Kasumi-1 (cell line): ENCODE measurements around the gene BTAF1.
"Not testable (repeated sequence)": the region's sequence is repeated elsewhere in the genome, so short reads cannot be mapped to it uniquely, and the experiment has no call there.

Source experiments
- DNase-seq, 2 experiments: peaks; one replicate each; lab custom pipeline; 2025; lab: John Stamatoyannopoulos, UW

The BTAF1 gene

DNA sequence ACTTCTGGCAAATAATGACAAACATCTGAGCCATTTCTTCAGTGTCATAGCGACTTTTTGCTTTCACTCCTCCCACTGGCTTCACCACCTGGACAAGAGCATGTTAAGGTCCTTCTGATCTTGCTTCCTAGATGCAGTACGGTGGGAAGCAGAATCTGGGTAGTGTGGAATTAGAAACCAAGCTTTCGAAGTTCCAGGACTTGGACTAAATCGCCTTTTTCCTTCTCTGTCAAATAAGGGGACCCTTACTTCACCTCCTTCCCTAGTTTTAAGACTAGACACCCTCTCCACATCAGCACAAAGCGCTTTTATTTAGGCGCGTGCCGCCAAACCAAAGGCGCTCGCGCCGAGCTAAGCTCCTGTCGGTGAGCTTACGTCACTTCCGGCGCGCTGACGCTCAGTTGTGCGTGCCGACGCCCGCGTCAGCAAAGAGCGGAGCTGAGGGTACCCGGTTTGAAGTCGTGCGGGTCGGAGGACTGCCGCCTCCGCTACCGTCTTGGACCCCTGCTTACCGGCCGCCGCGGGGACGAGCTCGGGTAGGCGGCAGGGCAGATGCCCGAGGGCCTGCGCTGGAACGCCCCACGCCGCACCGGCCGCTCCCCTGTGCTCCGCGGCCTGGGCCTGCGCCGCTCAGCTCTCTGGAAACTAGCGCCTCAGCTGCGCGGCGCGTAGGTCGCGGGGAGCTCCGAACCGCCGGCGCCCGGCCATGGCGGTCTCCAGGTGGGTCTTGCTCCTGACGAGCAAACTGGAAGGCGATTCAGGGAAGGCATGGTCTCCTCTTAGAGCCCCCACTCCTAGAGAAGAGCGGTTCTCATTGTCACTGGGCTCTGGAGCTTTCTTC lies at the start of gene BTAF1:
BTAF1 (plus strand) TSS at position 400 of the 841 bp plus-strand sequence; CDS start at position 707, 307 bp downstream.
- peak; percentile 91 to 92 for DNase-seq

DNA sequence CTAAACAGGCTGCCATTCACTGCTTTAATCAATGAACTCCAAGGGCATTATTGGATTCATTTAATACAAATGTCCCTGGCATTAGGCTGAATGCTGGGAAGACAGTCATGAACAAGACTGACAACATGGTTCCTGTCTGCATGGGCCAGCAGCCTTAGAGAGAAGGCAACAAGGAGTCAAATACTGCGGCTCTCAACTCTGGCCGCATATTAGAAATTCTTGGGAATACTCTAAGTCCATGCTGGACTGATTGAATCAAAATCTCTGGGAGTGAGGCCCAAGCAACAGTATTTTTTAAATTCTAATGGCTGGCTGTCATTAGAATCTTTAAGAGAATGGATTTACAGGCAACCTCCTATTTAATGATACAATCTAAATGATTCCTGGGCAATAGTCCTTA lies 48.4 kb upstream of the BTAF1 start:
- DNase-seq = no peak

DNA sequence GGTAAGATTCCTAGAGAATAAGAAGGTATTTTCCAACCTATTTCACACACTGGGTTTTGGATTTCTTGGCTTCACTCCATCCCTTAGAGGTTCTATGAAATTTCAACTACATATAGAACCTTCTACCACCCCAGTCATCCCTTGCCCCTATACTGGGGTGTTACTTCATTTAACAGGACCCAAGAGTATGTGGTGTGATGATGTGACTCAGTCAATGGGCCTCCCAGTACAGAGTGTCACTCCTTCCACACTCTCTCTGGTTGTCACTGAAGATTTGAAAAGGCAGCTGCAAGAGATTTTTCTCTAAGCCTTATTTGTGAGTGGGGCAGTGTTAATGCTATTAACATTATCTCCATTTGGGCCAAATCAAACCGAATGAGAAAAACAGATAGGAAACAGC lies 47.8 kb upstream of the BTAF1 start:
- no peak for DNase-seq

DNA sequence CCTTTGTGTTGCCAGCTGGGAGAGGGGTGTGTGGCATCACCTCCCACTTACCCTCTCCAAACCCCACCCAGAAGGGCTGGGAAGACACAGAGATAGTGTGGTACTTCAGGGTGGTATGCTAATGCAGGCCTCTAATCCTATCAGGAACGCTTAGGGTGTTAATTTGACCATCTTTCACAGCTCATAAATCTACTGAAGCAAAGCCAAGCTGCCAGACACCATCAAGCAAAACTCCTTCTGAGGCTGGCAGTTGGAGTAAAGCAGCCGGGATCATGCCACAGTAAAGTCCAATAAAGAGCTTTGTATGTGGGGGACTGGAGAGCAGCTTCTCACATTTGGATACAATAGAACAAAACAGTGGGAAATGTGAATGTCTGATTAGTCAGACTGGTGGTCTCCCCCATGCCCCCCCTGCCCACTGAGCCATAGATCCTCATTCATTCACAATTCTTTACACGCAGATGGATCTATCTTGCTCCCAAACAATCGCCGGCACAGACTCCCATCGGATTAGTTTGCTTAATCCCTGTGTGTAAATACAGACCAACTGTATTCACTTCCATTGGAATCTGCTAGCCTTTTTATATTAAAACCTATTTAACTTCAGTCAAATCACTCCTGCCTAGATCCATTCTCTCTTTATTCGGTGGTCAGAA lies 43.9 kb upstream of the BTAF1 start:
- DNase-seq = no peak

DNA sequence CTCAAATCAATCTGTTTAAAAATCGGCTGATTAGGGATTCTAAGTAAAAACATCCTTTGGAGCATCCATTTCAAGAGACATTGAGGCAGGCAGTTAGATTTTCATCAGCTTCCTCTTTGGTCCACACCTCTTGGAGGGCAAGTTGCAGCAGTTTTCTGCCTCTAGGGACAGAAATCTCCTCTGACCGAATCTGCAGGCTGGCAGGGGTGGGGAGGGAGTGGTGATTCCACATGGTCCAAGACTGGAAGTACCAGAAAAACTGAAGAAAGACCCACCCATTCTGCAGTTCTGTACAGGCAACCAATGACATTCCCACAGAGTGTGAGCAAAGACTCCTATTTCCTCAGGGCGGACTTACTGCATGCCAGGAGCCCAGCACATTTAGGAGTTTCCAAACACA lies 43.3 kb upstream of the BTAF1 start:
- DNase-seq = no peak

DNA sequence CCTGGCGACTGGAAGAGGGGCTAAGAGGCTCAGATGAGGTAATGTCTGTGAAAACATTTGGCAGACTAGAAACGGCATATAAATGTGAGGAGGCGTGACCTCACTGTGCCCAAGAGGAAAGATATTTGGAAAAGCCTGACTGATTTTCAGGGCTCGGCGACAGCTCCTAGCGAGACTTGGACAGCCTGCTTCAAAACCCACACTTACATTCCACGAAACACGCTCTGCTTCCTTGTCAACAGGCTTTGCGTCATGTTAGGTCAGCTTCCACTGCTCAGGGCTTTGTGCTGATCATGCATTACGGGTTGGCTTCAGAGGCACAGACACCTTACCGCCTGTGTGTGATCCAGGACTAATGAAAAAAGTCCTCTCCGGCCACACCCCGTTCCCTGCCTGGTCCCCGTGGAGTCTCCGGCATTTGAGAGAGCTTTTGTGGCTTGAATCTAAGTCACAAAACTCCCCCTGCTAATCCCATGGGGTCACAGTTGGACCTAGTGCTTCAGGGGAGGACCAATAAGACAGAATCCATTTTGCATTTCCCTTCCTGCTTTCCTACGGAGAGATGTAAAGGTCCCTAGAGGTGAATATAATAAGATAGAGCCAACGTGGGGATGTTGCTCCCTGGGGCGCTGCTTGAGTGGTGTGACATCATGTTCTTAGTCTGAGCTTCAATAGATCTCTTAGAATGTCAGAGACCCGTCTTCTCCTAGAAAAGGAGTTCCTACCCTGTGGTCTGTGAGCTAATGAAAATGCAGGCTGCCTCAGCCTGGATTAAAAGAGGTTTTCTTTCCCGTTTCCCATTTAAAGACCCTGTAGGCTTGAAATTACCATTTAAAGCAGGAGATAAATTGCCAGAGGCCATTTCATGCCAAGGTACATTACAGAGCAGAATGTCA lies 39.8 kb upstream of the BTAF1 start:
- no peak for DNase-seq

DNA sequence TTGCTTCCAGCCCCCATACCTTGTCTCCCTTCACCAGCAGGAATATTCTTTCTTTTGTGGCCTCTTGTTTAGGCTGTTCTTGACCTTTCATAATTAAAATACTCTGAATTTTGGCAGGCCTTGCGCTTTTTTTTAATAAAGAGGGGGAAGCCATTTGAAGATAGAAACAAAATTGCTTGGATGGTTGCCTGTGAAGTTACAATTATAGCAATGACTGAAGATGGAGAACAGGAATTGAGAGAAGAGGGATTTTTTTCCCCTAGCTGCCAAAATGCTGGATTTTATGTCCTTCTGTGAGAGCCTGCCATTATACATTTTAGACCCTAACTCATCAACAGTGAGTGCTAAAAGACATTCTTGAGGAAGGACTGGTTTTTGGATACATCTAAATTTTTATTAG lies 39.0 kb upstream of the BTAF1 start:
- no peak for DNase-seq

DNA sequence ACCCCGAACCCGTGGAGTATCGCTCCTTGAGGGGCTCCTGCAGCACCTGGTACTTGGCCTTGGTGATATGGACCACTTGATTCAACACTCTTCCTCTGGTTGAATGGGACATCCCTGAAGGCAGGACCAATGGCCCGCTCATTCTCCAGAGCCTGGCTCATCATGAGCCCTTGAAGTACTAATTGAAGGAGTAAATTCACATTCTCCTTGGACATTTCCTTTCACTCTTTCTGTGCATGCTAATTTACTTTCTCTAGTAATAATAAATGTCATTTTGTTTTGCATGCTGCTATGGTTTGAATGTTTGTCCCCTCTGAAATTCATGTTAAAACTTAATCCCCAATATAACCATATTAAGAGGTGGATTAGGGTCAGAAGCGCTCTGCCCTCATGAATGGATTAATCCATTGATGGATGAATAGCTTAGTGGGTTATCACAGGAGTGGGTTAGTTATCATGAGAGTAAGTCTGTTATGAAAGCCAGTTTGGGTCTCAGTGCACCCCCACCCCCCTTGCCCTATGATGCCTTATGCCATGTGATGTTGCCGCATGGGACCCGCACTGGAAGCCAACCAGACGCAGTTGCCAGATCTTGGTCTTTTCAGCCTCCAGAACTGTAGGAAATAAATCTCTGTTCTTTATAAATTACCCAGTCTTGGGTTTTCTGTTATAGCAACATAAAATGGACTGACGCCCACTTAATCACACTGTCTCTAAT lies 38.0 kb upstream of the BTAF1 start:
- no peak for DNase-seq

DNA sequence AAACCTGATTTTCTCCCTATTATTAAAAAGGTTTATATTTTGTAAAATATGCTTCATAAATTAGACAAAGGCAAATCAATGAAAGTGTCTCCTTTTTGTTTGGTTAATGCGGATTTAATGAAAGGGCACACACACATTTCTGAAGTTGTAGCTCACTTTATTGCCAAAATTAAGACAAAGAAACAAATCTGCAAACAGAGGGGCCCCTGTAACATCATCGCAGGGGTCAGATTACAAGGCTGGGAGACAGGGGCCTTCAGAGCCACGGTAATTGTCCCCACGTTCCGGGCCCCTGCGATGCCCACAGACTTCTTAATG lies 36.7 kb upstream of the BTAF1 start:
- DNase-seq = peak in 1 of 2 experiments; percentile 36

DNA sequence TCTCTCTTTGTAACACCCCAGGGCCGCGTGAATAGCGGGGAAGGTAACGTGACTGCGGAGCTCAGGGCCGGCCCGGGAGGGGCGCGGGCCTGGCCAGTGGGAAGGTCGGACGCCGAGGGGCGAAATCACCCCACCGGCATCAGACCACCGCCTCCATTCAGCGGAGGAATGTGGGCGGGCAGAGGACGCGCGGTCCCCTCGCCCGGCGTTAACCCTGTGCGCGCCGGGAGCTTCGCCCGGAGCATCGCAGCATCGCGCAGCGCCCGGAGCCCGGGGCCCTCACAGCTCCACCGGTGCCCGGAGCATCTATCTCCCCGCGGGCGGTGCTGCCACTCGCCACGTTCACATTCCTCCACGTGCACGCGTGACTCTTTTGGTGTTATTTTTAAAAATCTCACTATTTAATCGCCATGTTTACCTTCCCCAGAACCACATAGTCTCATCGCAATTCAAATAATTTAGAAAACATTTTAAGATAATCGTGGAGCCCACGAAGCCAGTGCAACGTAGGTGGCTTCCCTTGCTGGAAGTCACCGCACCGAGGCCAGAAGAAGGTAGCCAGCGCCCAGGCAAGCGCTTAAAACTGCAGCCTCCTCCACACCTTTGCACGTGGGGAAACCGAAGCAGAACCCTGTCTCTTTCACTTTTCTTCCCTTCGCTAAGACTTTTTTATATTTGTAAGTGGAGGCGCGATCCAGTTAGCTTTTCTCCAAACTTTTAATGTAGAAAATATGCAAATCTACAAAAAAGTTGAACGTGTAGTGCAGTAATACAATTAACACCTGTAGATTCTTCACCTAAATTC lies 36.1 kb upstream of the BTAF1 start:
- no peak for DNase-seq

DNA sequence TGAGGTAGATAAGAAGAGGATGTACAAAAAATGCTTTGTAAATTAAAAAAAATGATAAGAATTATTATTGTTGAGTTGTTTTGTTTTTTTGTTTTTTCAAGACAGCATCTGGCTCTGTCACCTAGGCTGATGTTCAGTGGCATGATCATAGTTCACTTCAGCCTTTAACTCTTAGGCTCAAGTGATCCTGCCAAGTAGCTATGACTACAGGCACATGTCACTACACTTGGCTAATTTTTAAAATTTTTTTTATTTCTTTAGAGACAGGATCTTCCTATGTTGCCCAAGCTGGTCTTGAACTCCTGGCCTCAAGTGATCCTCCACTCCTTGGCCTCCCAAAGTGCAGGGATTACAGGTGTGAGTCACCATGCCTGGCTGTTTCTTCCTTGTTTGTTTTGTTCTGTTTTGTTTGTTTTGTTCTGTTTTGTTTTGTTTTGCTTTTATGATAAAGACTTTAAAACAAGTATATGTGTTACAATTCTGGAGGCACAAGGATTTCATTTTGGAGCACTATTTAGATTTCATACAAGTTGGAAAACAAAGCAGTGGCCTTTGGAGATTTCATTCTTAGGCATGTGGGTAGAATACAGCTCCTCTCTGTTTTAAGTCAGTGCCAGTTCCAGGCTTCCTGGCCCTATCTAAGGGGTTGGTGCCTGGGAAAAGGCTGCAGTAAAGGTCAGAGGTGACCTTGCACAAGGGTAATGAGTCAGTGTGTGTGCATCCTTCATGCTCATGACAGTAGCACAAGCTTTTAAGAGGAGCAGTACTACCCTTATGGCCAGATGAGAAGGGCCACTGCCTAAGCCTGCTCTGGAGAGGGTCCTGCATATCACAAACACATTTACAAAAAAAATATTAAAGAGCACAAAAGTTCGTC lies 32.2 kb upstream of the BTAF1 start:
- DNase-seq = no peak

DNA sequence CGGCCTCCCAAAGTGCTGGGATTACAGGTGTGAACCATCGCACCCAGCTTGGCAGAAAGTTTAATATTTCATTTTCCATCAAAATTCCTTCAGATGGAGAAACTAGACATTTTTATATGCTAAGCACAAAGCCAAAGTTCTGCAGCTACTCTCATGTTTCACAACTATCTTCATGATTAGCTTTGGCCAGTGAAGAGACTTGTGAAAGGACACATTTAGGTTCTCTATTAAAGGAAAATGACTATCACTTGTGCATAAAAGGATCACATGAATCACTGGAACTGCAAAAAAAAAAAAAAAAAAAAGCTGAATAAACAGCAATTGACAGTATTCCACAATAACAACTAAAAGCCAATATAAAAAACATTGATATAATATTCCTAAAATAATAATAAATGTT lies 30.5 kb upstream of the BTAF1 start:
- DNase-seq = no peak

DNA sequence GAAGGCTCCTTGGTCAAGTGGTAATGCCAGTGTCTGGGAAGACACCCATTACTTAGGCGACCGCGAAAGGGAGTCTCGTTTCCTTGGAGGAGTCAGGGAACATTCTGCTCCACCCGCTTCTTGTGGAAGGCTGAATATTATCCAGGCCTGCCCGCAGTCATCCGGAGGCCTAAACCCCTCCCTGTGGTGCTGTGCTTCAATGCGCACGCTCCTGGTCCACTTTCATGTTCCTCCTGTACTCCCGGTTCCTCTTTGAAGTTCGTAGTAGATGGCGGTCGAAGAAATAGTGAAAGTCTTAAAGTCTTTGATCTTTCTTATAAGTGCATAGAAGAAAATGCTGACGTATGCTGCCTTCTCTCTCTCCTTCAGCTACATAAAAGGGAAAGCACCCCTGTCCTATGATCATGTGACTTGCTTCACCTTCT lies 29.3 kb upstream of the BTAF1 start:
- not testable (repeated sequence) for DNase-seq

DNA sequence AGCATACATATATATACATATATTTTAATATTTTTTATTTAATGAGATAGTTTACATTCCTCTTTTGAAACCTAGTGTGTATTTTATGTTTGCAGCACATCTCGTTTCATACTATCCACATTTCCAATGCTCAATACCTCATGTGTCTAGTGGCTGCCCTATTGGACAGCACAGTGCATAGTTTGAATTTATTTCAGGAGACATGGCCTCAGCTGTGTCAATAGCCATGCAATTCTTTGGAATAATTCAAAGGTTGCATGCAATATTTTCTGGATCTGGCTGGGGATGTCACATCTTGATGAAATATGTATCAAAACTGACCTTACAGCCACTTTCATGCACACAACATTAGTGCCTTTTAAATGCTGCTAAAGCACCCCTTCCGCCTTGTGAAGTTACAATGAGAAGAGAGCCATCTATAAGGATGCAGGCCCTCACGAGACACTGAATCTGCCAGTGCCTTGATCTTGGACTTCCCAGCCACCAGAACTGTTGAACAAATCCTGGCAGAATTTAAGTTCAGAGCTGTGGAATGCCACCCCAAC lies 27.3 kb upstream of the BTAF1 start:
- DNase-seq = no peak

DNA sequence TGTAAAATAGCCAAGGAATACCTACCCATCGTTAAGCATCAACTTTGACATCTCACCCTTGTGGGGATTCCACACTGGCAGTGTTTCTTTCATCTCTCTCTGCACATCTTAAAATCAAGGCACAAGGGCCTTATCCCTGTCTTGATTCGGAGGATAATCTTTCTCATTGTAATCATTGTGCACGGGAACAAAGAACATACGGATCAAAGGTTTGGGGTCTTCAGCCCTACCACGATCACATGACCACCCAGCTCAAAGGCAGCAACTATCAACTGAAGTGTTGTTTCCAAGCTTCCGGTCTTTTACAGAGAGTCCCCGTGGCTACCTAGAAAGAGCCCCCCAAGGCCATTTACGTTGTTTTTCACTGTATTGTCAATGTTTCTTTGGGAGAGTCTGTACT lies 26.1 kb upstream of the BTAF1 start:
- no peak for DNase-seq

DNA sequence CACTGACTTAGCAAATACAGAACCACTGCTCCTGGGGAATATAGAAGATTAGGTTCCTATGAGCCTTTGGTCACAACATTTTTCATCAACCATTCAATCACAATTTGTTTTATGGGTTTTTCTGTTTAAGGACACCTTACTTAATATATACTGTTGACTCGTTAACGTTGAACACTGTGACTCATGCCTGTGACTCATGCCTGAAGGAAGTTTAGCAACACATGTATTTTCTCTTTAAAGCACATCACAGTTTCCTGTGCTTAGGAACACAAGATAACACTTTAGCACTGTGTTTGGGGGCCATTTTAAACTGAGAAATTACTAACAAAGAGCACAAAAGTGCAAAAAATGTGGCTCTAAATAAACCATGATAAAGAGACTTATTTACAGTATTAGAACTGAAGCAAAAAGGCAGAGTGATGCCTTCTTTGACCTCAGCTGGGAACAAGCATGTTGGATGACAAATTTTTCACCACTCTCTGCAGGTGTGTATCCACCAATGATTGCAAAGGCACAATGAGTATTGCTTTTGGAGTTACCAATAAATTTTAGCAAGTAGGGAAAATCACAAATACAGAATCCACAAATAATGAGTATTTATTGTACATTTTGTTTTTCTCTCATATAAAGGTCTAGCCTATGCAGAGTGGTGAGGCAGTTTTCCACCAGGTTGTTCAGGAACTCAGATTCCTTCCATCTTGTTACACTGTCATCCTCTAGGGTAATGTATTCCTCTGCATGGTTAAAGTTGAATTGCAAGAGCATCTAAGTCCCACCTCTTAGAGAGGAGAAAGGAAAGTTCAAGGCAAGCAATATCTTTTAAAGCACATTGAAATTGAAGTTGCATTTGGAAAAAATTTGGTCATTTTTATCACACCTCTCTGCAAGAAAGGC lies 21.5 kb upstream of the BTAF1 start:
- peak; percentile 98 to 99 for DNase-seq

DNA sequence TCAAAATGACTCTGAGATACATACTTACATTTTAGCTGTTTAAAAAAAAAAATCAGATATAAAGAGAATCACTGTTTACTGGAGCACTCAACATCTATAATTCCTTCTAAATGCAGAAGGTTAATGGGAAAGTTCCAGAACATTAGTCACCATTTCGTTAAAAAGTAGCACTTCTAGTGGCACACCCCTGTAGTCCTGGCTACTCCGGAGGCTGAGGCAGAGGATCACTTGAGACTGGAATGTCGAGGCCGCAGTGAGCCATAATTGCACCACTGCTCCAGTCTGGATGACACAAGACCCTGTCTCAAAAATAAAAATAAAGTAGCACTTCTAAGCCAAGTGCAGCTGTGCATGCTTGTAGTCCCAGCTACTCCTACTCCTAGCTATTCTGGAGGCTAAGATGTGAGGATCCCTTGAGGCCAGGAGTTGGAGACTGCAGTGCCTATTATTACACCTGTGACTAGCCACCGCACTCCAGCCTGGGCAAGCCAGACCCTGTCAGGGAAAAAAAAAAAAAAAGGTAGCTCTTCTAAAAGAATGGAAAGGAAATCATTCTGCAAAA lies 16.5 kb upstream of the BTAF1 start:
- no peak for DNase-seq

DNA sequence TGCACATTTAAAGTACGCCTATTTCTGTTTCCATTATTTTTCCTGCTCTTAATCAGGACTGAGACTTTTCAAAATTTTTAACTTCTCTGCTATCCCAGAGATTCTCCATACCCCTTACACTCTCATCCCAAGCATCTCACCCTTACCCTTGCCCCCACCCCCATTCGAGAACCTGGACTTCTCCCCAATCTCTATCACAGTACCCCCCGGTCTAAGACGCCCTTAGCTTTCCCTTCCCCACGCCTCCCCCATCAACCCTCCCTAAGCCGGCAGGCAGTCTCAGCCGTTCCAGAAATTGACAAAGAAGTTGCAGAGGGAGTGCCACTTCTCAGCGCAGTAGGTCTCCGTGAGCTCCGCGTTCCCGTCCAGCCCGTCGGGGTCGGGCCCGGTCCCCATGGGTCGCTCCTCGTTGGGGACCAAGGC lies 15.6 kb upstream of the BTAF1 start:
- peak in 1 of 2 experiments; percentile 77 for DNase-seq
